ENCODE results near the gene CTCFL.

DNA sequence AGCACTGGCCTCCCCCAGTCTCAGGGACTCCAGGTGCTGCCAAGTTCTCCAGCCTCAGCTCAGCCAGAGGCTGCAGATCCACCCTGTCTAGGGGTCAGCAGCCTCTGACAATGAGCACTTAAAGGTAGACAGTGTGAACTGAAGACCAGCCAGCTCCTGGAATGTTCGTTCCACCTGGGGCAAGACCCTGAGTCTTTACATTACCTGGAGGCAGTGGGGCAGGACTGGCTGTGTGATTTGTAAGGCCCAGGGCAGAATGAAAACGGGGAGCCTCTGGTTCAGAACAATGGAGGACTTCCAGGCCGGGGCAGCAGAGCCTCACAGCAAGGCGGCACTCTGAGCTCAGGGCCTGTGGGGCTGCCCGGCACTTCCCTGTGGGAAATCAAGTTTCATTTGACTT, 65.0 kb downstream of the CTCFL start:
- TF ChIP-seq, protein P1, sequence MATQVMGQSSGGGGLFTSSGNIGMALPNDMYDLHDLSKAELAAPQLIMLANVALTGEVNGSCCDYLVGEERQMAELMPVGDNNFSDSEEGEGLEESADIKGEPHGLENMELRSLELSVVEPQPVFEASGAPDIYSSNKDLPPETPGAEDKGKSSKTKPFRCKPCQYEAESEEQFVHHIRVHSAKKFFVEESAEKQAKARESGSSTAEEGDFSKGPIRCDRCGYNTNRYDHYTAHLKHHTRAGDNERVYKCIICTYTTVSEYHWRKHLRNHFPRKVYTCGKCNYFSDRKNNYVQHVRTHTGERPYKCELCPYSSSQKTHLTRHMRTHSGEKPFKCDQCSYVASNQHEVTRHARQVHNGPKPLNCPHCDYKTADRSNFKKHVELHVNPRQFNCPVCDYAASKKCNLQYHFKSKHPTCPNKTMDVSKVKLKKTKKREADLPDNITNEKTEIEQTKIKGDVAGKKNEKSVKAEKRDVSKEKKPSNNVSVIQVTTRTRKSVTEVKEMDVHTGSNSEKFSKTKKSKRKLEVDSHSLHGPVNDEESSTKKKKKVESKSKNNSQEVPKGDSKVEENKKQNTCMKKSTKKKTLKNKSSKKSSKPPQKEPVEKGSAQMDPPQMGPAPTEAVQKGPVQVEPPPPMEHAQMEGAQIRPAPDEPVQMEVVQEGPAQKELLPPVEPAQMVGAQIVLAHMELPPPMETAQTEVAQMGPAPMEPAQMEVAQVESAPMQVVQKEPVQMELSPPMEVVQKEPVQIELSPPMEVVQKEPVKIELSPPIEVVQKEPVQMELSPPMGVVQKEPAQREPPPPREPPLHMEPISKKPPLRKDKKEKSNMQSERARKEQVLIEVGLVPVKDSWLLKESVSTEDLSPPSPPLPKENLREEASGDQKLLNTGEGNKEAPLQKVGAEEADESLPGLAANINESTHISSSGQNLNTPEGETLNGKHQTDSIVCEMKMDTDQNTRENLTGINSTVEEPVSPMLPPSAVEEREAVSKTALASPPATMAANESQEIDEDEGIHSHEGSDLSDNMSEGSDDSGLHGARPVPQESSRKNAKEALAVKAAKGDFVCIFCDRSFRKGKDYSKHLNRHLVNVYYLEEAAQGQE (IDR thresholded peaks at IDR 0.05; ENCODE audit: insufficient read depth in 1 of 2, low read depth in 2 of 2, low read length in 2 of 2): no peak
- no peak for TF ChIP-seq POLR2AphosphoS5 (IDR thresholded peaks at IDR 0.05; ENCODE audit: low read depth, low read length)
- no peak for TF ChIP-seq TAF1 (IDR thresholded peaks at IDR 0.05; ENCODE audit: borderline replicate concordance, insufficient read depth, low read length)
- TF ChIP-seq SIN3A (IDR thresholded peaks at IDR 0.05; ENCODE audit: borderline replicate concordance, insufficient read depth, low read length): no peak
- no peak for TF ChIP-seq FOXP2 (optimal IDR thresholded peaks at IDR 0.05; ENCODE audit: borderline replicate concordance, extremely low read depth, extremely low read length, insufficient read depth)

Data from PFSK-1 (cell line).